A549 (cell line): Measurements from ENCODE around the gene GATAD2A.

Source experiments
- CTCF ChIP-seq: fragments of >200 bp; sonication (Bioruptor Twin); formaldehyde crosslinking; IDR thresholded peaks from 3 replicates; pipeline ENCODE4 v1.5.1; 2016
- EP300 ChIP-seq, 2 experiments: fragments of >200 bp; sonication (Bioruptor Twin); formaldehyde crosslinking; IDR thresholded peaks; 2 replicates in 1 of 2; 3 replicates in 1 of 2; pipeline ENCODE4 v1.6.1; 2016 to 2017
- PHF8 ChIP-seq: fragments of 200-600 bp; sonication (generic); IDR thresholded peaks from 2 replicates; pipeline ENCODE4 v1.6.1; 2016; ENCODE audit warnings: low read depth, mild to moderate bottlenecking, antibody characterized with exemption, moderate library complexity, borderline replicate concordance
- POLR2A ChIP-seq: IDR thresholded peaks from 2 replicates; pipeline ENCODE4 v1.6.1; 2012; ENCODE audit warnings: mild to moderate bottlenecking, low read length
- POLR2AphosphoS2 ChIP-seq: conservative IDR thresholded peaks from 2 replicates; pipeline ENCODE4 v1.6.1; 2012; ENCODE audit warnings: low read length, improper control_type of control experiment, inconsistent platforms
- REST ChIP-seq: fragments of 200-600 bp; sonication (generic); IDR thresholded peaks from 2 replicates; pipeline ENCODE4 v1.6.1; 2016; ENCODE audit warnings: antibody characterized with exemption, mild to moderate bottlenecking, moderate library complexity
- TP53 ChIP-seq: fragments of 250-450 bp; sonication (Bioruptor Pico); IDR thresholded peaks from 2 replicates; pipeline ENCODE4 v1.5.0; 2021; ENCODE audit warnings: mild to moderate bottlenecking, moderate library complexity

GRCh38 chr19:19451429-19452242 is 46.2 kb downstream of the GATAD2A start:
- TF ChIP-seq CTCF, result no peak
- no peak for TF ChIP-seq POLR2A
- TF ChIP-seq PHF8, result no peak
- TF ChIP-seq TP53 (CRISPR knock-in tag), result no peak
- TF ChIP-seq REST, result no peak
- TF ChIP-seq EP300 (IDR thresholded peaks at IDR 0.05), result no peak
- no peak for TF ChIP-seq POLR2AphosphoS2
